Measurements from ENCODE around the gene STX18. TPM values are rescaled to one million over a fixed set of nuclear protein-coding genes. Genes with fewer than 3 reads are reported as not detected.
A peak's percentile ranks its signal among the peaks of the same experiment; 100 is the strongest.
"Not testable (repeated sequence)": the region's sequence is repeated elsewhere in the genome, so short reads cannot be mapped to it uniquely, and the experiment has no call there.

STX18 gene
- total RNA-seq, 4 donors from 2014 or later = 19.2 to 27.4 (median 20.7) TPM

GRCh38 chr4:4575284-4576211, 33.7 kb upstream of the STX18 start:
- intact Hi-C loops (cut with DNase I; ENCODE audit: low total_unique reads) (loop anchor here (1.0 kb wide), 2 partner anchors 33 to 87 kb away; partner anchors contain the start of gene STX18), in situ Hi-C loops (cut with MboI; ENCODE audit: low sequenced_read_pairs in 4 of 4) (no loop called here)
- peak overlapping the region; percentile 7 to 66 (median 9) for H3K27ac ChIP-seq
- peak overlapping the region; percentile 60 to 78 (median 64) for H3K4me3 ChIP-seq
- no peaks in the 10 kb centered on the region for H3K9me3 ChIP-seq
- DNase-seq = peak; percentile 12 to 18
- no peaks in the 10 kb centered on the region for H3K27me3 ChIP-seq
- ATAC-seq = peak; percentile 74 to 76
- TF ChIP-seq POLR2A (IDR thresholded peaks at IDR 0.05) (no peak), CTCF (IDR thresholded peaks at IDR 0.05 in 4 of 5, conservative IDR thresholded peaks at IDR 0.05 in 1 of 5) (peak in 4 of 5 experiments; percentile 27 to 67 (median 52))
- no peaks in the 10 kb centered on the region for H3K36me3 ChIP-seq
- no peaks in the 10 kb centered on the region for H3K4me1 ChIP-seq

GRCh38 chr4:4574792-4575191, 32.9 kb upstream of the STX18 start:
- in situ Hi-C loops (cut with MboI; ENCODE audit: low sequenced_read_pairs in 4 of 4) = no loop called here
- H3K27me3 ChIP-seq = no peaks in the 10 kb centered on the region

GRCh38 chr4:4574052-4574451, 32.2 kb upstream of the STX18 start:
- TF ChIP-seq CTCF (IDR thresholded peaks at IDR 0.05 in 4 of 5, conservative IDR thresholded peaks at IDR 0.05 in 1 of 5) (no peak), POLR2A (IDR thresholded peaks at IDR 0.05) (no peak)
- intact Hi-C loops (cut with DNase I; ENCODE audit: low total_unique reads) (no loop called here), in situ Hi-C loops (cut with MboI; ENCODE audit: low sequenced_read_pairs in 4 of 4) (no loop called here)
- Histone ChIP-seq H3K9me3 (no peaks in the 10 kb centered on the region), H3K27me3 (no peaks in the 10 kb centered on the region), H3K4me1 (no peaks in the 10 kb centered on the region), H3K27ac (no peak overlapping the region), H3K4me3 (no peak overlapping the region), H3K36me3 (no peaks in the 10 kb centered on the region)
- no peak for DNase-seq
- ATAC-seq = no peak

More at GRCh38 chr4:4574792-4575191, 32.9 kb upstream of the STX18 start:
- Histone ChIP-seq H3K4me3 (peak overlapping the region; percentile 60 to 78 (median 64)), H3K4me1 (no peaks in the 10 kb centered on the region), H3K36me3 (no peaks in the 10 kb centered on the region), H3K27ac (peak overlapping the region; percentile 7 to 66 (median 9)), H3K9me3 (no peaks in the 10 kb centered on the region)
- DNase-seq = no peak
- ATAC-seq = peak; percentile 16 to 48
- TF ChIP-seq POLR2A (IDR thresholded peaks at IDR 0.05) = no peak
- TF ChIP-seq CTCF (IDR thresholded peaks at IDR 0.05 in 4 of 5, conservative IDR thresholded peaks at IDR 0.05 in 1 of 5) = no peak
- intact Hi-C loops (cut with DNase I; ENCODE audit: low total_unique reads) = loop anchor here (1.0 kb wide), 2 partner anchors 32 to 86 kb away; partner anchors contain the start of gene STX18

GRCh38 chr4:4572821-4573220, 31.0 kb upstream of the STX18 start:
- TF ChIP-seq POLR2A (IDR thresholded peaks at IDR 0.05) (no peak), CTCF (IDR thresholded peaks at IDR 0.05 in 4 of 5, conservative IDR thresholded peaks at IDR 0.05 in 1 of 5) (no peak)
- Histone ChIP-seq H3K4me3 (no peak overlapping the region), H3K9me3 (no peaks in the 10 kb centered on the region), H3K27me3 (no peaks in the 10 kb centered on the region), H3K4me1 (no peaks in the 10 kb centered on the region), H3K36me3 (no peaks in the 10 kb centered on the region), H3K27ac (no peak overlapping the region)
- intact Hi-C loops (cut with DNase I; ENCODE audit: low total_unique reads) = no loop called here
- DNase-seq = no peak
- no peak for ATAC-seq
- in situ Hi-C loops (cut with MboI; ENCODE audit: low sequenced_read_pairs in 4 of 4) = no loop called here

- H3K4me3 ChIP-seq; in situ Hi-C loops (cut with MboI; ENCODE audit: low sequenced_read_pairs in 4 of 4); H3K4me1 ChIP-seq; H3K27ac ChIP-seq; DNase-seq; H3K36me3 ChIP-seq; H3K9me3 ChIP-seq; intact Hi-C loops (cut with DNase I; ENCODE audit: low total_unique reads); H3K27me3 ChIP-seq; ATAC-seq: not testable (repeated sequence)
Observed at GRCh38 chr4:4569861-4570260, 28.0 kb upstream of the STX18 start.
